ENCODE measurements around the gene ZNF333. TPM values are rescaled to one million over a fixed set of nuclear protein-coding genes. Genes with fewer than 3 reads are reported as not detected.
"Not testable (repeated sequence)": the region's sequence is repeated elsewhere in the genome, so short reads cannot be mapped to it uniquely, and the experiment has no call there.

The ZNF333 gene
- total and polyA plus RNA-seq, 2 donors (not counting 3 experiments of a cell fraction or from before 2014, with no cell fraction given): 11.1 to 19.7 TPM

GRCh38 chr19:14772467-14772866, 82.6 kb downstream of the ZNF333 start:
- no peak for DNase-seq (ENCODE audit: low read depth, low spot score)
- TF ChIP-seq JUN (IDR thresholded peaks at IDR 0.05; ENCODE audit: borderline replicate concordance, insufficient read depth, insufficient read length, low read depth) (no peak), MYC (IDR thresholded peaks at IDR 0.05; ENCODE audit: low read depth, low read length) (no peak), FOS (IDR thresholded peaks at IDR 0.05; ENCODE audit: borderline replicate concordance, insufficient read depth, low read length) (no peak), POLR2A (IDR thresholded peaks at IDR 0.05; ENCODE audit: low read depth, low read length) (no peak), MAX (IDR thresholded peaks at IDR 0.05; ENCODE audit: insufficient read depth, insufficient read length) (no peak)
- no peaks in the 10 kb centered on the region for H3K9me1 ChIP-seq (replicated peaks; ENCODE audit: control insufficient read depth, extremely low read depth, insufficient read depth, low read length)
- POLR2A ChIA-PET: no interaction called here
- H4K20me1 ChIP-seq (replicated peaks; ENCODE audit: control insufficient read depth, extremely low read depth, insufficient read depth, low read length): no peaks in the 10 kb centered on the region
- dilution Hi-C loops (cut with MboI; ENCODE audit: extremely low pct_ligation_motif_present, low sequenced_read_pairs) (no loop called here), intact Hi-C loops (cut with micrococcal nuclease) (no loop called here)
- CTCF ChIA-PET: no interaction called here
- no peaks in the 10 kb centered on the region for H3K9me3 ChIP-seq (replicated peaks; ENCODE audit: control insufficient read depth, insufficient read depth, low read length)
- H3K27me3 ChIP-seq (ENCODE audit: control insufficient read depth in 2 of 2, insufficient read depth in 2 of 2, low read length in 2 of 2): no peaks in the 10 kb centered on the region
- H3K9ac ChIP-seq (replicated peaks; ENCODE audit: extremely low read depth, insufficient read depth, low read length): no peak overlapping the region
- H3K4me2 ChIP-seq (ENCODE audit: insufficient read depth, low read length): no peak overlapping the region
- no peaks in the 10 kb centered on the region for H3K79me2 ChIP-seq (ENCODE audit: control insufficient read depth, insufficient read depth, low read length)
- H2AFZ ChIP-seq (ENCODE audit: low read depth, low read length): no peak overlapping the region
- H3K4me1 ChIP-seq (ENCODE audit: control insufficient read depth, extremely low read depth, insufficient read depth, low read length): no peaks in the 10 kb centered on the region
- no TSS peak for BruUV-seq (replicated peaks)
- no peak overlapping the region for H3K4me3 ChIP-seq (replicated peaks in 1 of 3; ENCODE audit: insufficient read depth in 1 of 3, low read depth in 1 of 3, low read length in 3 of 3)
- no peaks in the 10 kb centered on the region for H3K36me3 ChIP-seq (ENCODE audit: control insufficient read depth in 2 of 2, extremely low read depth in 1 of 2, insufficient read depth in 2 of 2, low read length in 2 of 2)
- FAIRE-seq: no peak
- H3K27ac ChIP-seq (ENCODE audit: insufficient read depth, low read depth, low read length): no peak overlapping the region

- Histone ChIP-seq H3K4me3 (replicated peaks in 1 of 3; ENCODE audit: insufficient read depth in 1 of 3, low read depth in 1 of 3, low read length in 3 of 3) (no peak overlapping the region), H3K36me3 (ENCODE audit: control insufficient read depth in 2 of 2, extremely low read depth in 1 of 2, insufficient read depth in 2 of 2, low read length in 2 of 2) (no peaks in the 10 kb centered on the region), H3K27ac (ENCODE audit: insufficient read depth, low read depth, low read length) (no peak overlapping the region), H2AFZ (ENCODE audit: low read depth, low read length) (no peak overlapping the region), H3K4me2 (ENCODE audit: insufficient read depth, low read length) (no peak overlapping the region), H3K9me3 (replicated peaks; ENCODE audit: control insufficient read depth, insufficient read depth, low read length) (no peaks in the 10 kb centered on the region), H3K9me1 (replicated peaks; ENCODE audit: control insufficient read depth, extremely low read depth, insufficient read depth, low read length) (no peaks in the 10 kb centered on the region), H4K20me1 (replicated peaks; ENCODE audit: control insufficient read depth, extremely low read depth, insufficient read depth, low read length) (no peaks in the 10 kb centered on the region), H3K9ac (replicated peaks; ENCODE audit: extremely low read depth, insufficient read depth, low read length) (no peak overlapping the region), H3K79me2 (ENCODE audit: control insufficient read depth, insufficient read depth, low read length) (no peaks in the 10 kb centered on the region), H3K27me3 (ENCODE audit: control insufficient read depth in 2 of 2, insufficient read depth in 2 of 2, low read length in 2 of 2) (no peaks in the 10 kb centered on the region), H3K4me1 (ENCODE audit: control insufficient read depth, extremely low read depth, insufficient read depth, low read length) (no peaks in the 10 kb centered on the region)
- BruUV-seq (replicated peaks): no TSS peak
- TF ChIP-seq GATA2 (IDR thresholded peaks at IDR 0.05; ENCODE audit: insufficient read depth, insufficient read length, low read depth, low read length) (no peak), JUN (IDR thresholded peaks at IDR 0.05; ENCODE audit: borderline replicate concordance, insufficient read depth, insufficient read length, low read depth) (no peak)
- no peak for DNase-seq (ENCODE audit: low read depth, low spot score)
- intact Hi-C loops (cut with micrococcal nuclease): no loop called here
- POLR2A ChIA-PET: no interaction called here
- CTCF ChIA-PET: no interaction called here
- dilution Hi-C loops (cut with MboI; ENCODE audit: extremely low pct_ligation_motif_present, low sequenced_read_pairs): no loop called here
- FAIRE-seq: no peak
Observed at GRCh38 chr19:14772995-14773394, 83.1 kb downstream of the ZNF333 start.

- H2AFZ ChIP-seq (ENCODE audit: low read depth, low read length); CTCF ChIA-PET; H3K36me3 ChIP-seq (ENCODE audit: control insufficient read depth in 2 of 2, extremely low read depth in 1 of 2, insufficient read depth in 2 of 2, low read length in 2 of 2); dilution Hi-C loops (cut with MboI; ENCODE audit: extremely low pct_ligation_motif_present, low sequenced_read_pairs); H4K20me1 ChIP-seq (replicated peaks; ENCODE audit: control insufficient read depth, extremely low read depth, insufficient read depth, low read length); H3K79me2 ChIP-seq (ENCODE audit: control insufficient read depth, insufficient read depth, low read length); H3K4me2 ChIP-seq (ENCODE audit: insufficient read depth, low read length); H3K4me3 ChIP-seq (replicated peaks in 1 of 3; ENCODE audit: insufficient read depth in 1 of 3, low read depth in 1 of 3, low read length in 3 of 3); H3K9me3 ChIP-seq (replicated peaks; ENCODE audit: control insufficient read depth, insufficient read depth, low read length); intact Hi-C loops (cut with micrococcal nuclease); H3K9me1 ChIP-seq (replicated peaks; ENCODE audit: control insufficient read depth, extremely low read depth, insufficient read depth, low read length); BruUV-seq (replicated peaks); H3K4me1 ChIP-seq (ENCODE audit: control insufficient read depth, extremely low read depth, insufficient read depth, low read length); FAIRE-seq; POLR2A ChIA-PET; DNase-seq (ENCODE audit: low read depth, low spot score); H3K27ac ChIP-seq (ENCODE audit: insufficient read depth, low read depth, low read length); H3K9ac ChIP-seq (replicated peaks; ENCODE audit: extremely low read depth, insufficient read depth, low read length); H3K27me3 ChIP-seq (ENCODE audit: control insufficient read depth in 2 of 2, insufficient read depth in 2 of 2, low read length in 2 of 2): not testable (repeated sequence)
Observed at GRCh38 chr19:14773722-14774121, 83.9 kb downstream of the ZNF333 start.
